T-helper 1 cell treated with Interleukin-12 subunit alpha and Interleukin-12 subunit beta and Interleukin-4 antibody, amounts not matched to agents 30 μg/mL and 1 μg/mL, for 36 hours (primary cell): ENCODE data around the gene RPUSD4.

Experiments used
- H3K27ac Mint-ChIP-seq: one replicate; pipeline ENCODE4 v1.8.0; 2021; ENCODE audit warnings: mild to moderate bottlenecking, mixed read lengths
- H3K27me3 Mint-ChIP-seq: one replicate; pipeline ENCODE4 v1.8.0; 2021; ENCODE audit warnings: low read depth, mixed read lengths
- H3K36me3 Mint-ChIP-seq: one replicate; pipeline ENCODE4 v1.8.0; 2021; ENCODE audit warnings: low read depth, mixed read lengths
- H3K4me1 Mint-ChIP-seq: one replicate; pipeline ENCODE4 v1.8.0; 2021; ENCODE audit warnings: low read depth, mixed read lengths
- H3K4me3 Mint-ChIP-seq: one replicate; pipeline ENCODE4 v1.8.0; 2021; ENCODE audit warnings: mild to moderate bottlenecking, moderate library complexity, mixed read lengths
- H3K9me3 Mint-ChIP-seq: one replicate; pipeline ENCODE4 v1.8.0; 2021; ENCODE audit warnings: mixed read lengths

RPUSD4 gene

DNA sequence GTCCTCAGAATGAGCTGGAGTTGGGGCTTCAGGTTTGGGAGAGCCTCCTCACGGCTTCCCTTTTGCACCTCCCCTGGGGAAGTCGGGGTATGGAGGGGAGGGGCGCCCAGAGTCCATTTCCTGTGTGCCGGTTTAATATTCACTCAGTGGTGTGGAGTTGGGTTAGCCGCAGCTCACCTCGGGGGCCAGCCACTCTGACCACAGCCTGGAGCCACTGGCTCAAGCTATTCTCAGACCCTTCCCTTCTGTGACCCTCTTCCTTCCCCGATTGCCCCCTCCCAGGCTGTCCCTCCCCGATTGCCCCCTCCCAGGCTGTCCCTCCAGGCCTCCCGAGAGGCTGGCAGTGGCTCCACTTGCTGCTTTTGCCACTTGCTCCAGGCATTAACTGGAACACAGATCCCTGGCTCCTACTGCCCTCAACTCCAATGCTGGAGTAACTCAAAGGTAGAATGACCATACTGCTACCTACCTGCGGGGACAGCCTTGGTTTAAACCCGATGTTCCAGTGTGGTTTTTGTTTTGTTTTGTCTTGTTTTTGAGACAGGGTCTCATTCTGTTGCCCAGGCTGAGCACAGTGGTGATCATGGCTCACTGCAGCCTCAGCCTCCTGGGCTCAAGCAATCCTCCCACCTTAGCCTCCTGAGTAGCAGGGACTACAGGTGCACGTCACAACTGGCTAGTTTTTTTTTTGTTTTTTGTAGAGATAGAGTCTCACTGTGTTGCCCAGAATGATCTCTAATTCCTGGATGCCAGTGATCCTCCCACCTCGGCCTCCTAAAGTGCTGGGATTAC, 29.3 kb downstream of the RPUSD4 start:
- no peak overlapping the region for H3K4me3 Mint-ChIP-seq
- no peaks in the 10 kb centered on the region for H3K4me1 Mint-ChIP-seq
- H3K36me3 Mint-ChIP-seq, result no peaks in the 10 kb centered on the region
- no peak overlapping the region for H3K27ac Mint-ChIP-seq
- H3K9me3 Mint-ChIP-seq, result no peaks in the 10 kb centered on the region
- H3K27me3 Mint-ChIP-seq, result no peaks in the 10 kb centered on the region

DNA sequence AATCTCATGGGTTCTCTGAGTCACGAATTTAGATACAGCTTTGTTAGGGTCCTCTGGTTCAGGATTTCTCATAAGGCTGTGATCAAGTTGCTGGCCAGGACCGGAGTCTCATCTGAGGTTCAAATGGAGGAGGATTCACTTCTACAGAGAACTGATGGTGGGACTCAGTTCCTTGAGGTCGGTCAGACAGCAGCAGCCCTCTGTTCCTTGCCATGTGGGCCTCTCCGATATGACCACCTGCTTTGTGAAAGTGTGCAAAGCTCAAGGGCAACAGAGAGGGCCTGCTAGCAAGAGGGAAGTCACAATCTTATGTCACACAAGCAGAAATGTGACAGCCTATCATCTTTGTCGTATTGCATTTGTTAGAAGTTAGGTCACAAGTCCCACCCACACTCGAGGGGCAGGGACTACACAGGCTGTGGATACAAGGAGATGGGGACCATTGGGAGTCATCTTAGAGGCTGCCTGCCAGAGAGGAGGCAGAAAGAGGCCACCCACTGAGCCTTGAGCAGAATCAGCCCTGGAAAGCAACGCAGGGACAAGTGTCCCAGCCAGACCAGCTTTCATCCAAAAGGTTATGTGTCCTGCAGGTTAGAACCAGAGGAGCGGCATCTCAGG, 34.5 kb downstream of the RPUSD4 start:
- Mint-ChIP-seq H3K27me3 (no peaks in the 10 kb centered on the region), H3K4me3 (no peak overlapping the region), H3K36me3 (no peaks in the 10 kb centered on the region), H3K27ac (no peak overlapping the region), H3K9me3 (no peaks in the 10 kb centered on the region), H3K4me1 (no peaks in the 10 kb centered on the region)

DNA sequence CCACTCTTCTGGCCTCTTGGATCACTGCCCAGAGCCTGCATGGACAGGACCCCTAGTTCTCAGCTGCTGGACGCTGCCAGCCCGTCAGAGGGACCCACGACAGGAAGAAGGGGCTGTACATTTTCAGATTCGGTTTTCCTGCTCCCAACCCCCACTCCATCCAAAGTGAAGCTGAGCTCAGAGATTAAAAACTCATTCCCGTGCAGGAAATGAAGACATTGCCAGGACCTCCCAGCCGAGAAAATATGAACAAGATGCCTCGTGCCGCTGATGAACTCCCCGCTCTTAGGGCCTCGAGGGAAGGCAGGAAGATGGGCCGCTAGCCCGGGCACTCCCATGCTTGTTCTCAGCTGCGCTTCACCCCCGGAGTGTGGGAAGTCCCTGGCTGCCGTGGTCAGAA, 36.1 kb downstream of the RPUSD4 start:
- no peak overlapping the region for H3K4me3 Mint-ChIP-seq
- H3K27ac Mint-ChIP-seq, result no peak overlapping the region
- no peaks in the 10 kb centered on the region for H3K36me3 Mint-ChIP-seq
- H3K27me3 Mint-ChIP-seq, result no peaks in the 10 kb centered on the region
- H3K9me3 Mint-ChIP-seq, result no peaks in the 10 kb centered on the region
- no peaks in the 10 kb centered on the region for H3K4me1 Mint-ChIP-seq

DNA sequence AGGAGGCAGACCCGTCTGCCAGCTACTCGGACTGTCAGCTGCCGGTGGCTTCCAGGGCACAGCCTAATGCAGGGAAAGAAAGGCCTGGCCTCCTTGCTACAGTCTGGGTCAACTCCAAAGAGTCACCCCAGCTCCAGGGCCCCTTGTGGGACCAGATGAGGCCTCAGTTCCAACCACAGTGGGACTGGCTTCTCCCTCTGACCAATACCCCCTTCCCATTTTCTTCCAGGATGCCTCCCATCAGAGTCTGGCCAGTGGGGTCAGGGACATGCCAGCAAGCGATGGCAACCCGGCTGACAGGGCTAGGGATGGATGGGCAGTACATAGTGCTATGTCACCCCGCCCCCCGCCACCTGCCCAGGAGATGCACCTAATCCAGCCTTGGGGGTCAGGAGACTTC, 36.6 kb downstream of the RPUSD4 start:
- no peak overlapping the region for H3K27ac Mint-ChIP-seq
- H3K4me3 Mint-ChIP-seq, result no peak overlapping the region
- H3K36me3 Mint-ChIP-seq, result no peaks in the 10 kb centered on the region
- no peaks in the 10 kb centered on the region for H3K27me3 Mint-ChIP-seq
- H3K4me1 Mint-ChIP-seq, result no peaks in the 10 kb centered on the region
- no peaks in the 10 kb centered on the region for H3K9me3 Mint-ChIP-seq

DNA sequence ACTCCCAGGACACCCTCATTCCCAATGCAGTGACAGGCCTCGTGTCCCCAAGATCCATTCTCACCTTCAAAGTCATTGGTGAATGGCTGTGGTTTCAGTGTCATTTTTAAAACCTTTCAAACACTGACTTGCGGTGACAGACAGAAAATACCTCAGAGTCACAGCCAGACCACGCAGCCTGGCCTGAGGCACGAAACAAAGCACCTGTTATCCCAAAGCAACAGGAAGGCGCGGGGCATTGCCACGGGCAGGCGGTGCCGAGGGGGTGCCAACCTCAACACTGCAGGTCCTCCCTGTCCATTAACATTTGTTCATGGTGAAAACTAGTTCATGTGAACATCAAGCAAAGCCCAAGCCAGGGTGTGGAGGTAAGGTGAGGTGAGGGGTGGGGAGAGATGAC, 38.2 kb downstream of the RPUSD4 start:
- Mint-ChIP-seq H3K4me3 (no peak overlapping the region), H3K9me3 (no peaks in the 10 kb centered on the region), H3K27ac (no peak overlapping the region), H3K4me1 (no peaks in the 10 kb centered on the region), H3K27me3 (no peaks in the 10 kb centered on the region), H3K36me3 (no peaks in the 10 kb centered on the region)

DNA sequence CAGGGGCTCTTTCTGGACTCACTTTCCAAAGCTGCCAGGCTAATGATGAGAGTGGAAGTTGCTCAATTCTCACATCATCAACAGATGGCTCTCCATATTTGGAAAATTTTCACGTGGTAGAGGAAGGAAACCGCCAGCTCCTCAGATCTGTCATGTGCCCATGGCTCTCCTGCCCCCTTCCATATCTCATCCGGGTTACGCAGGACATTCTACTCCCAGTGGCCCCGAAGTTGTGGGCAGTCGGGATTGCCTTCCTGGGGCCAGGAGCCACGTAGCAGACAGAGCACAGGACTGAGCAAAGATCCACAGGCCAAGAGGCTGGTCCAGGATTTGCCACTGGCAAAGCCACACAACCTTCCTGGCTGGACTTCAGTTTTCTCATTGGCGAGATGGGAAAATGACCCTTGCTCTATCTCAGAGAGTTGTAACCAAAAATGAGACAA, 38.8 kb downstream of the RPUSD4 start:
- no peaks in the 10 kb centered on the region for H3K4me1 Mint-ChIP-seq
- H3K36me3 Mint-ChIP-seq, result no peaks in the 10 kb centered on the region

DNA sequence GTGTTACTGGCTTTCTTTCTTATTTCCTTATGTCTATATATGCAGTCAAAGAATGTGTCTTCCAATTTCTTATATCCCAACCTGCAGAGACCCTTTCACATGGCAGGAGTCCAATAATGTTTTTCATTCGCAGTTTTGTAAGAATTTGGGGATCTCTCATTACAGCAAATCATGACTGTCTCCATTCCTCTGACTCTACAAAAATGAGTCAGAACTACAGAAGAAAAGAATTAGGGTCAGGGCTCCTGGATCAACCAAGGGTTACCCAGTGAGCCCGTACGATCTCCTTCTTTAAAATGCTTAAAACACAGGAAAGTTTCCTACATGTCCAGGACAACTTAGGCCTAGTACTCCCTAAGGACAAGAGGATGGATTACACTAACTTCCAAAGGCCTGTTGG, 42.2 kb downstream of the RPUSD4 start:
- H3K4me3 Mint-ChIP-seq, result no peak overlapping the region
- no peaks in the 10 kb centered on the region for H3K9me3 Mint-ChIP-seq
- no peaks in the 10 kb centered on the region for H3K27me3 Mint-ChIP-seq
- H3K4me1 Mint-ChIP-seq, result no peaks in the 10 kb centered on the region
- no peaks in the 10 kb centered on the region for H3K36me3 Mint-ChIP-seq
- no peak overlapping the region for H3K27ac Mint-ChIP-seq

More for the DNA sequence above, 38.8 kb downstream of the RPUSD4 start:
- H3K27me3 Mint-ChIP-seq, result no peaks in the 10 kb centered on the region
- H3K27ac Mint-ChIP-seq, result no peak overlapping the region
- no peak overlapping the region for H3K4me3 Mint-ChIP-seq
- no peaks in the 10 kb centered on the region for H3K9me3 Mint-ChIP-seq

DNA sequence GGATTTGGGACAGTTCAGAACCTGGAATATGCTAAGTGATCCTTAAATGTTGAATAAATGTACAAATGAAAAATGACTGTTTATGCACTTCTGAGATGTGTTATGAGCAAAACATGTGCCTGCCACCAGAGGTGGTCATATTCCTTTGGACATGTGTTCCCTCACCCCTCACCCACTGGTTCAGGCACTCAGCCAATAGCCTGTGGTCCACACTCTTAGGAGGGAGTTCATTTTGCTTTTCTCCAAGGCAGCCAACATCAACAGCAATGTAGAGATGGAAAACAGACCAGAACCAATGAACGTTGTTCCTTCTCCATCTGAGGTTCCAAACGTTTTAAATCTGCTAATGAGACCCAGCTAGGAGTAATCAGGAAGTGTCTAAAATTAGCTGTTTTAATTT, 44.0 kb downstream of the RPUSD4 start:
- H3K4me3 Mint-ChIP-seq, result no peak overlapping the region
- no peaks in the 10 kb centered on the region for H3K36me3 Mint-ChIP-seq
- H3K4me1 Mint-ChIP-seq, result peaks cover 3% of the 10 kb centered on the region
- no peak overlapping the region for H3K27ac Mint-ChIP-seq
- H3K9me3 Mint-ChIP-seq, result no peaks in the 10 kb centered on the region
- no peaks in the 10 kb centered on the region for H3K27me3 Mint-ChIP-seq

DNA sequence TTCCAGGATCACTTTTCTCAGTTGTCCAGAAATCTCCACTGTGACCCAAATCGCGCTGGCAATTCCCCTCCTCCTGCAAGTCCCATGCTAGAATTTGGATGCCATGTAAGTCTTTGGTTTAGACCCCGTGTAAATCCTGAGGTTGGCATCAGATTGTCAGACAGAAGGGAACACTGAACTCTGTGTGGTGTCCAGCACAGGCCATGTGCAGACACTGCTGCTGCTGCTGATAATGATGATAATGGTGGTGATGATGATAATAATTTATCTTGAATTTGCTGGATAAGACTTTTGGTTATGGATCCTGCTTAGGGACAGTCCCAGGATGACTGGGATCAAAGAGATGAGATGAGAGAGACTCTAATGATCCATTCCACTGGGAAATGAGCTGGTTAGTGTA, 45.0 kb downstream of the RPUSD4 start:
- H3K9me3 Mint-ChIP-seq, result no peaks in the 10 kb centered on the region
- H3K36me3 Mint-ChIP-seq, result no peaks in the 10 kb centered on the region
- H3K27ac Mint-ChIP-seq, result no peak overlapping the region
- no peaks in the 10 kb centered on the region for H3K27me3 Mint-ChIP-seq
- no peak overlapping the region for H3K4me3 Mint-ChIP-seq
- peaks cover 3% of the 10 kb centered on the region for H3K4me1 Mint-ChIP-seq

DNA sequence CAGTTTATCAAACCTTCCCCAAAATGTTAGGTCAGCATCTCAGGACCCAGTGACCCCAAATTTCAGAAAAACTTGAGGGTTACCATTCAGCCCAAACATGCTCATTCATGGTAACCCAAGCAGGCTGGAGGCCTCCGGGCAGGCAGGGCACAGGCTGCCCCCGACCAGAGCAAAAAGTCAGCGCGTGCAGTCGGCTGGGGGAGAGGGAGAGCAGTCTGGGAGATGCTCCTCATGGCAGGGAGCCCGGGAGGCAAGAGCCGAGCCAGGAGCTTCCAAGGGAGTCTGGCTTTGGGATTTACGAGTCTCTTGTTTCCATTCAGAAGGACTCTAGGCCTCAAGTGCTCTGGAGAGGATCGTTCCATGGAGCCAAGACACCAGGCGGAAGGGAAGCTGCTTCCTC, 45.7 kb downstream of the RPUSD4 start:
- Mint-ChIP-seq H3K4me1 (peaks cover 3% of the 10 kb centered on the region), H3K27ac (no peak overlapping the region), H3K27me3 (no peaks in the 10 kb centered on the region), H3K9me3 (no peaks in the 10 kb centered on the region), H3K36me3 (no peaks in the 10 kb centered on the region), H3K4me3 (no peak overlapping the region)

DNA sequence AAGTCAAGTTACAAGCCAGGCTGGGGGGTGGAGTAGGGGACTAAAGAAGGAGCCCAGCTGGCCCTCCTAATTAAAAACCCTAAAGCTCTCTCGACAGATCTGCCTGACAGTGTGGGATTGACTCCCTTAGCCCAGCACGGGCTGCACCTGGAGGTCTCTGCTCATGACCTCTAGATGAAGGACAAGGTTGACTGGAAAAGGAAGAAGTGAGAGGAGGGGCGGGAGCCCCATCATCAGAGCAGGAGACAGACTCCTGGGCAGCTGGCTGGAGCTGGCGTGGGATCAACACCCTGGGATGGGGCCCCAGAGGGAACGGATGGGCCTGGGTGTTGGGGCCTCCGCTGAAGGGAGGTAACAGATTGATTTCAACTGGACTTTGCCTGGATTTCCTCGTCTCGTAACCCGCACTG, 46.1 kb downstream of the RPUSD4 start:
- H3K4me1 Mint-ChIP-seq, result peaks cover 3% of the 10 kb centered on the region
- no peaks in the 10 kb centered on the region for H3K27me3 Mint-ChIP-seq
- H3K36me3 Mint-ChIP-seq, result no peaks in the 10 kb centered on the region
- no peaks in the 10 kb centered on the region for H3K9me3 Mint-ChIP-seq
- no peak overlapping the region for H3K4me3 Mint-ChIP-seq
- H3K27ac Mint-ChIP-seq, result no peak overlapping the region

DNA sequence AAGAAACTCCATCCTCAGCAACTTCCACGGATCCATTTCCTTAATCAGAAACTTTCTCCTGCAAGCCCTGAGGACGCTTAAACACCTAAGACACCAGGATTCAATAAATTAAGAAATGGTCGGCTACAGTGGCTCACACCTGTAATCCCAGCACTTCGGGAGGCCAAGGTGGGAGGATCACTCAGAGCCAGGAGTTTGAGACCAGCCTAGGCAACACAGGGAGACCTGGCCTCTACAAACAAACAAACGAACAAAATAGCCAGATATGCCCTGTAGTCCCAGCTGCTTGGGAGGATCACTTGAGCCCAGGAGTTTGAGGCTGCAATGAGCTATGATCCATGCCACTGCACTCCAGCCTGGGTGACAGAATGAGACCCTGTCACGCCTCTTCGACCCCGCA, 46.7 kb downstream of the RPUSD4 start:
- H3K9me3 Mint-ChIP-seq, result no peaks in the 10 kb centered on the region
- peaks cover 3% of the 10 kb centered on the region for H3K4me1 Mint-ChIP-seq
- no peak overlapping the region for H3K27ac Mint-ChIP-seq
- H3K36me3 Mint-ChIP-seq, result no peaks in the 10 kb centered on the region
- no peaks in the 10 kb centered on the region for H3K27me3 Mint-ChIP-seq
- no peak overlapping the region for H3K4me3 Mint-ChIP-seq

DNA sequence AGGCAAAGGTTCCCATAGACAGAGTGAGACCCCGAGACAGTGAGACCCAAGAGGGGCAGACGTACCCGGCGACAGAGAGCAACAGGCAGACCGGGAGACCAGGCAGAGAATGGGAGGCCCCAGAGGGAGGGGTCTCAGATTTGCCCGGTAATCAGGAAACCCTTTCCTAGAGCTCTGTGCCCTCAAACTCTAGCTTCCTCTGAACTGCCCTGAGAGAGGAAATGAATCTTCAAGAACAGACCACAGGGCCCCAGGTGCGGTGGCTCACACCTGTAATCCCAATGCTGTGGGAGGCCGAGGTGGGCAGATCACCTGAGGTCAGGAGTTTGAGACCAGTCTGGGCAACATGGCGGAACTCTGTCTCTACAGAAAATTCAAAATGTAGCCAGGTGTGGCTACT, 47.7 kb downstream of the RPUSD4 start:
- Mint-ChIP-seq H3K27me3 (no peaks in the 10 kb centered on the region), H3K4me3 (no peak overlapping the region), H3K36me3 (no peaks in the 10 kb centered on the region), H3K27ac (no peak overlapping the region), H3K9me3 (no peaks in the 10 kb centered on the region), H3K4me1 (peaks cover 3% of the 10 kb centered on the region)

DNA sequence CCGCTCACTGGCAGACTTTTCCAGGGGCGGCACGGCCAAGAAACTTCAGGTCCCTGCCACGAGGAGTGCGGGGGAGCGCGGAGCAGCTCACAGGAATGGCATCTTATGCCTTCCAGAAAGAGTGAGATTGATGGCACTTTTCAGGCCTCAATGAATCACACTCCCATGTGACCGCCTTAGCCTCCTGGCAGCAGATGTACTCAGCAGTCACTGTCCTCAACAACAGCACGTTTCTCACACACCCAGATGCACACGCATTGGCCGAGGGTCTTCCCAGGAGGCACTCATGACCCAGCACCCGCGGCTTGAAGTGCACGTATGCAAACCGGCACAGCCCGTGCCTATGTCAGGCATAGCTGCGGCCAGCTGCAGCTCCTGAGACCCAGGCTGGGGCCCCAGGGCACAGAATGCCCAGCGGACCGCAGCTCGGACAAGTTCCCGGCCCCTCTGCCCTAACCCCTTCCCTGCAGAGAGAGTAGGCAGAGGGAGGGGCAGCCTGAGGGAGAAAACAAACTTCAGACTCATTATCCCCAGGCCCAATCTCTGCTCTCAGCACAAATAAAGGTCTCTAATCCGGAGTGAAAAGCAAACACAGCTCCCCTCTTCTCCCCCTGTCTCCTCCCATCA, 48.3 kb downstream of the RPUSD4 start:
- no peaks in the 10 kb centered on the region for H3K27me3 Mint-ChIP-seq

More for the DNA sequence above, 48.3 kb downstream of the RPUSD4 start:
- H3K9me3 Mint-ChIP-seq, result no peaks in the 10 kb centered on the region
- H3K4me3 Mint-ChIP-seq, result no peak overlapping the region
- H3K27ac Mint-ChIP-seq, result no peak overlapping the region
- no peaks in the 10 kb centered on the region for H3K36me3 Mint-ChIP-seq
- H3K4me1 Mint-ChIP-seq, result peaks cover 3% of the 10 kb centered on the region
